C4-2B (cell line): Measurements from ENCODE around the gene COL23A1.

Source experiments
- ZFX ChIP-seq: fragments of 450-650 bp; IDR thresholded peaks from 2 replicates; pipeline ENCODE4 v1.6.1; 2017
- TF ChIP-seq, protein P1 (sequence below): fragments of 450-650 bp; conservative IDR thresholded peaks from 2 replicates; pipeline ENCODE4 v1.5.1; 2017; ENCODE audit warnings: mild to moderate bottlenecking

DNA sequence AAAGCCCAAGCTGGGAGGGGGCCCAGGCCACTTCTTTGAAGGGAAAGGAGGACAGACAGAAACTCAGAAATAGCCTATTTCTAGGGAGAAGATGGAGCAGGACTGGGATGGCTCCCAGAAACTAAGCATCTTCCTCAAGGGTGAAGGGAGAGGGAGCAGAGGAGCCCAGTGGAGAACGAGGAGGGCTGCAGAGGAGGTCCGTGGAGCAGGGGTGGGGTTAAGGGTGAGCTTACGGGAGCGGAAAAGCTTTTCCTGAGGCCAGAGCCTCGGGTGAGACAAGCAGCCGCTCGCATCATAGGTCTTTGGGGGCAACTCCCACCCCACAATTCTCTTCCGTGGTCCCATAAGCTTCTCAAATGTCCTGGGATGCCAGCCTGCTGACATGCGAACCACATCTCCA lies 230.5 kb downstream of the COL23A1 start:
- TF ChIP-seq, protein P1, sequence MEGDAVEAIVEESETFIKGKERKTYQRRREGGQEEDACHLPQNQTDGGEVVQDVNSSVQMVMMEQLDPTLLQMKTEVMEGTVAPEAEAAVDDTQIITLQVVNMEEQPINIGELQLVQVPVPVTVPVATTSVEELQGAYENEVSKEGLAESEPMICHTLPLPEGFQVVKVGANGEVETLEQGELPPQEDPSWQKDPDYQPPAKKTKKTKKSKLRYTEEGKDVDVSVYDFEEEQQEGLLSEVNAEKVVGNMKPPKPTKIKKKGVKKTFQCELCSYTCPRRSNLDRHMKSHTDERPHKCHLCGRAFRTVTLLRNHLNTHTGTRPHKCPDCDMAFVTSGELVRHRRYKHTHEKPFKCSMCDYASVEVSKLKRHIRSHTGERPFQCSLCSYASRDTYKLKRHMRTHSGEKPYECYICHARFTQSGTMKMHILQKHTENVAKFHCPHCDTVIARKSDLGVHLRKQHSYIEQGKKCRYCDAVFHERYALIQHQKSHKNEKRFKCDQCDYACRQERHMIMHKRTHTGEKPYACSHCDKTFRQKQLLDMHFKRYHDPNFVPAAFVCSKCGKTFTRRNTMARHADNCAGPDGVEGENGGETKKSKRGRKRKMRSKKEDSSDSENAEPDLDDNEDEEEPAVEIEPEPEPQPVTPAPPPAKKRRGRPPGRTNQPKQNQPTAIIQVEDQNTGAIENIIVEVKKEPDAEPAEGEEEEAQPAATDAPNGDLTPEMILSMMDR = no peak
- TF ChIP-seq ZFX = no peak
